Glomerular visceral epithelial cell (primary cell): ENCODE results near the gene E2F1.
"Not testable (repeated sequence)": the region's sequence is repeated elsewhere in the genome, so short reads cannot be mapped to it uniquely, and the experiment has no call there.

Source experiments
- DNase-seq: peaks from one replicate; pipeline ENCODE4 v3.0.0-alpha.2; 2016; ENCODE audit errors: extremely low spot score

E2F1 gene

DNA sequence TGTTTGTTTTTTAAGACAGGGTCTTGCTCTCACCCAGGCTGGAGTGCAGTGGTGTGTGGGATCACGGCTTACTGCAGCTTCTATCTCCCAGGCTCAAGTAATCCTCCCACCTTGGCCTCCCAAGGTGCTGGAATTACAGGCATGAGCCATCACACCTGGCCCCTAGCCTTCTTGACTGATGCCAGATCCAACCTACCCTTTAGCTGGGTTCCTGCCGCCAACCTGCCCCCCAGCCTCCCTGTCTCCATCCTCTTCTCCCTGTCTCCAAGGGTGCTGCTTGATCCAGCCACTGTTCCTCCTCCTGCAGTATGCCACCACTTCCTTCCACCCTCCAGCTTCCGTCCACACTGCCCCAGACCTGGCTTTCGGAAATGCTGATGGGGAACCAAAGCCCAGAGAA is 27.3 kb downstream of the E2F1 start:
- DNase-seq = no peak

DNA sequence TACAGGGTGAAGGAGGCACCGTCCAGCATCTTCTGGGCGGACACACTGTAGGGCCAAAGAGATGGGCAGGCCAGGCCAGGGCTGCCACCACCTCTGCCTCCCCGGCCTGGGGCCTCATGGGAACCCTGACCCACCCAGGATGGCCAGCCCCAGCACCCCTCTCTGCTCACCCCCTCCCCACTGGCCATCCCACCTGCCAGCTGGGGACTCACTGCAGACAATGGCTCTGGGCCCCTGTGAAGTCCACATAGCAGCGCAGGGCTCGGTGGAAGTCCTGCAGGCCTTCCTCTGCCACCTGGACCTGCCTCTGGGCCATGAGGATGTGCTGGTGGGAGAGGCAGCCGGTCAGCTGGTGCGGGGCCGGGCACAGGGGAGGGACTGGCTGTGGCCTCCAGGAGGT is 27.7 kb downstream of the E2F1 start:
- no peak for DNase-seq

DNA sequence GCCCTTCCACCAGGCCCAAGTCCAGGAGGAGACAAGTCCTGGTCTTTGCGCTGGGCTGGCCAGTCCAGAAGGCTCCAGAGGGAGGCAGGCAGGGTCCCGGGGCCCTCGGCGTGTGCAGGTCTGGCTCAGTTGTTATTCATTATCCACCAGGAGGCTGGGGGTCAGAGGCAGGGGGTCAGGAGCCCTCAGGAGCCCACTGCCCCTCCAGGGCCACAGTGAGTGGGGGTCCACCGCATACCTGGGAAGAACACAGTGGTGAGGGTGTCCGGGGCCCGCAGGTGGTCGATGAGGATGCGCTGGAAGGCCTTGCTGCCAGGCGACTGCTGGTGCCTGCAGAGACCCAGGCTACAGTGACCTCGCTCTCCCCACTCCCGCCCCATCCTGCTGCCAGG is 28.5 kb downstream of the E2F1 start:
- DNase-seq = no peak

DNA sequence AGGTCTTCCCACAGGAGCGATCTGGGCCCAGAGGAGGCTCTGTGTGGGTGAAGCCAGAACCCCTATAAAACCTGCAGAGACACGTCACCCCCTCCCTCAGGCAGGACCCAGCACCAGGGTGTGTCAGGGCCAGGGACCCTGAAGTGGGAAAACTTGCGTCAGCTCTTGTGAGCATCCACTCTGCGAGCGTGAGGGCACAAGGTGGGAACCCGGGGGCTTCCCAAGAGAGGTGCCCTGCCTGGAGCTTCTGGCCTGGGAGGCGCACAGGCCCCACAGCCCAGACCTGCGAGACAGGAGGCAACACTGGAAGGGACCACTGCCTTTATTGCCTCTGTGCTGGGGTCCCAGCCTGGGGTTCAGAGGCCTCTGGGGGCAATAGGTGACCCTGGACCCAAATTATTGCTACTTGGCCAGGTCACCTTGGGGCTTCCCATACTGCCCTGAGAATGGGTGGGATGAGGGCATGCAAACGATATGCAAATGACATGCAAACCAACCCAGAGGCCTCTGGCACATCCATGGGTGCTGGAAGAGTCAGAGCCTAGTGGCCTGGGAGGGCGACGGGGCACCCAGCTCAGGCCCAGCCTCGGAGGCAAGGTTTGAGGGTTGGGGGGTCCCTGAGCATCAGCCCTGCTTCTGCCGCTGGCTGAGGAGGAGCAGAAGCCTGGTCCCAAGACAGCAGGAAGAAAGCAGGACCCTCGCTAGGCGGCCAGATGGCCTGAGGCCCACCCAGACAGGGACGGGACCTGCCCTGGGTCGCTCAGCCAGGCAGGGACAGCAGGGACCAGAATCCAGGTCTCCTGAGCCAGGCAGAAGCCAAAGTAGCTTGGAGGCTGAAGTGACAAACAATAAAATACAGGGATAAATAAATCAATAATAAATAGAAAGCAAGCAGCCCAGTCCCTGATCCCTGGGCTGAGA is 29.1 kb downstream of the E2F1 start:
- no peak for DNase-seq

DNA sequence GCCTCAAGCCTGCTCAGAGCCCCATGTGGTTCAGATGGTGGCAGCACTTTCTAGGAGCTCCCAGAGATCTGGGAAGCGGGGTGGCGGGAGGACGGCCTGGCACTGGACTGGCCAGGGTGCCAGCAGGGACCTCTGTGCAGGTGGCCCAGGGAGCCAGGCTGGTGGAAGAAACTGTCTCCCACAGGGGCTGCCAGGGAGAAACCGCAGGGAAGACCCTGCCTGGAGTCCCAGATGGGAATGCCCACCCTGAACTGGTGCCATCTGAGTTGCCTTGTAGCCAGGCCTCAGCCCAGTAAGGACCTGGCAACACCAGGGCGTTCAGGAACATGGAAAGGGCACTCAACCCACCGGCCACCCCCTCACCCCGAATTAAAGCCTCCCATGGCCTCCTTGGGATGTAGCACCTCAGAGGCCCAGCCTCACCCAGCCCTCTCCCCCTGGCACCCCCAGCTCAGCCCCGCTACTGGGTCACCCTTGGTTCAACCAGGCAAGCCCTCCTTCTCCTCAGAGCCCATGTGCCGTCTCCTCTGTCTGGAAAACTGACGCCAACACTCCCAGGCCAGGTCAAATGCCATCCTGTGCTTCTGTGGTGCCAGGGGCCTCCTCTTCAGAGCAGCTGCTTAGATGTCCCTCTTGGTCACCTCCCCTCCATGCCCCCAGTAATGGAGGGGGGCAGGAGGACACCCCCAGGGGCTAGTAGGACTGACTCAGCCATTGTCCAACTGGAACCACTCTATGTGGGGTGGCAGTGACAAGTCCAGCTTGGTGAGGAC is 30.0 kb downstream of the E2F1 start:
- no peak for DNase-seq

DNA sequence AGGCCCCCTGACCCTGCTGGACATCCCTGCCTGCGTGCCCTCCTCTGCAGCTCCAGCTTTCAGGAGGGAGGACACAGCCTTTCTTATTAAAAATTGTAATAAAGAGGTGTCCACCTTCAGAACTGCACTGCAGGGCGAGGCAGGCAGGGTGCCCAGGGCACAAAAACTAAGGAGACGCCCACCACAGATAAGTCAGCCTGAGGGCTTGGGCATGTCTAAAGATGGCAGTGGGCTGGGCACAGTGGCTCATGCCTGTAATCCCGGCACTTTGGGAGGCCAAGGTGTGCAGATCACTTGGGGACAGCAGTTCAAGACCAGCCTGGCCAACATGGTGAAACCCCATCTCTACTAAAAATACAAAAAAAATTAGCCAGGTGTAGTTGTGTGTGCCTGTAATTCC is 31.0 kb downstream of the E2F1 start:
- DNase-seq = no peak

DNA sequence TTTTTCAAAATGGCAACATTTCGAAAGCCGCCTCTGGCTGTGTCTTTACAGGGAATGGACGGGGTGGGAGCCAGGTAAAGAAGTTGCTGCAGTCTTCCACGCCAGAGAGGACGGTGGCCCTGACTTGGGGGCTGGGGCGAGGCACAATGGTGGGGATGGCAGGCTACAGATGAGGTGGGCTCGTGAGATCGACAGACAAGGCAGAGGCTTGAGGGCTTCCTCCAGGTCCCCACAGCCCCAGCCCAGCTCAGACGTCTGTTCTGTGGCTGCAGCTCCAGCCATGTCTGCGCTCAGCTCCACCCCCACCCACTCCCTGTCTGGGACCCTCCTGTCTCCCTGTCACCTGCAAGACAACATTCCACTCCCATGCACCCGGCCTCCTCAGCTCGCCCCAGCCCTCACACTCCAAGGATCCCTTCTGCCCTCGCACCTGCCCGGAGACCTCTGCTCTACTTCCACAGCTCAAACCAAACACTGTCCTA is 31.5 kb downstream of the E2F1 start:
- DNase-seq = no peak

DNA sequence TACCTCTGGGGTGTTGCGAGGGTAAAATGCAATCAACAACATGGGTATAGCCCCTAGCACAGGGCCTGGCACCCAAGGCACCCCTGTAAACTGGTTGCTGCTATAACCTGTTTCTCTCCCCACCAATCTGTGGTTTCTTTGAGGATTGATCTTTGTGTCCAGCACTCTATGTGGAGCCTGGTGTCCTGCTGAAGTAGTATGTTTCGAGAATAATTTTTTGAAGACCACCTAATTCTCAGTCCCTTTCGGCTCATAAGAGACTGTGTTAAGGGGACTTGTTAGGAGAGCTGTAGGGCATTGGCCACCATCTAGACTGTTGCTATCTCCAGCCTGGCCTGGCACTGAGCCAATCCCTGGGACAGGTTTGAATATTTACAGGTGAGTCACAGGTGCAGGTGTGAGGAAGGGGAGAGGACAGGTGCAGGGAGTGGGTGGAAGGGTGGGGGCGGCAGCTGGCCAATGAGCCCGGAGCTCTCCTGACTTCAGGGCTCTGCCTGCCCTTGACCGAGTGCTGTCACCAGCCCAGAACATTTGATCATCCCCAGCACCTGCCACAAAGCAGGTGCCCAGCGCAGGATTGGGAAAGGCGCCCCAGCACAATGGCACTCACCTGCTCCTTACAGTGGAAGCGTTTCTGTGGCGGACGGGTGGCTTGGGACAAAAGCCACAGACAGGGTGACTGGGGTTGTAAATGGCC is 32.1 kb downstream of the E2F1 start:
- no peak for DNase-seq

DNA sequence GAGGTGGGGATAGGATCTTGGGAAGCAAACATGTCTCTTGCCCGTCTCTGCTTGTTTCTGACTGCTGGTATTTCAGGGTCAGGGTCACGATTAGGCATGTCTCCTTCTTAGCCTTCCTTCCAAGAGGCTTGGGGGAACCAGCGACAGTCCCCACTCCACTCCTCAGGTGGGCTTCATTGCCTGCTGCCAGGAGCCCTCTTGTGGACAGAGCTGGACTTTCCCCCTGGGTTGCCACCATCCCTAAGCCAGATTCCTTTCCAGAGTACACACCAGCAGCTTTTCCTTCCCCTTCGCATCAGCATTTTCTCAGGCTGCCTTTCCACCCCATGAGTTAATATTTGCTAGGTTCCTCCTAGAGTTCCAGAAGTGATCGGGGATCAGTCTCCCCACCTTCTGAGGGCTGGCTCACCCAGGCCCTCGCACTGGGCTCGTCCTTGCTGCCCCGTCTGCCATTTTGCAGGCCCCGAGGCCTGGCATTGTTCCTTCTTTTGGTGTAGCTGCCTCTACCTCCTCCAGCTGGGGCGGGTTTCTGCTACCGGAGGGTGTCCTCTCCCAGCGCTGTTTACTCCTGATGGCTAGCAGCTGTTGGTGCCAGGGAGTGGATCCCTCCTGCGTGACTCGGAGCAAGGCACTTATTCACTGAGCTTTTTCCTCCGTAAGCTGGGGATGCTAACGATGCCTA is 32.8 kb downstream of the E2F1 start:
- DNase-seq = peak; percentile 79

DNA sequence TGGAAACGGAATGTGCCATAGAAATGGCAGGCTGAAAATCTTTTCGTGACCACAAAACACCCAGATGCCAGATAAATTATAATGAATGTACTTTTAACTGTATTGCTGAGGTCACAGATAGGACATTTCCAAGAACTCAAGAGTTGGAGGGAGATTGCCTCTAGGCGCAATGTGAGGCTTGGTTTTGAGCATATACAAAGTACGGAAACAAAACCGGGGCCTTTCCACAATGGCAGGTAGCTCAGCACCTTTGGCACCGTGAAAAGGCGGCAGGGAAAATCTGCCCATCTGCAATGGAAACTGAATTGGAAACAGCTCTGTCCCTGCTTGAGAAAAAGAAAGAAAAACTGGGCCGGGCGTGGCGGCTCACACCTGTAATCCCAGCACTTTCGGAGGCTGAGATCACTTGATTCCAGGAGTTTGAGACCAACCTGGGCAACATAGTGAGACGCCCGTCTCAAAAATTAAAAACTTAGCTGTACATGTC is 34.6 kb downstream of the E2F1 start:
- no peak for DNase-seq

DNA sequence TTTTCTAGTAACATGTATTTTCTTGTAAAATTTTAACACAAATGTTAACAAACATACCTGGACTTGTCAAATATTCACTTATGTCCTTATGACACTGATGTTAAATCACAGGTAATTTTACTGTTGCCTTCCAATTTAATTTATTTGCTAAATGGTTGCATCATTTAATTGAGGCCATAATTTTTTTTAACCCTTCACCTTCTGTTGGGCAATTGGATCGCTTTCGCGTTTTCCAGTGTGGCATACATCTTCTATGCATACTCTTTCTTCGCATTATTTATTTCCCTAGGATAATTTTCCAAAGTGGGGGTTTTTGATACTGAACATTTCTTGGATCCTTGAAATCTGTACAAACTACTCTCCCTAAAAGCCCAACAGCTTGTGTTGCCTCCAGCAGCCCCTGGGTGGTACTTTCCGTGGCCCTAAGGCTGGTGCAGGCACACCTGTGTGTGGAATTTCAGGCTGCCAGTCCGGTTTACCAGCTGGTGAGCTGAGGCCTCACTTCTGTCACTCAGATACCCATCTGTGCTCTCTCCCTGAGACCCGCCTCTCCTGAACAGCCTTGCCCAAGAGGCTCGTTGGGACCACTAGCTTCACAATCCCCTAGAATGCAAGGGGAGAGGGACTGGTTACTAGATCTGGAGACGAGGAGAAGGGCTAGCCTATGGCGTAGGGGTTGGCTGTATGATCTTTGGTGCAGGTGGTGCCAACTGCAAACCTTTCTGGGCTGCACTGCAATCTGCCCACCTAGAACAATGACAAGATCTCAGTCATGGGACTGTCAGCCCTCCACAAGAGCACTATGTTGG is 35.2 kb downstream of the E2F1 start:
- DNase-seq = no peak

DNA sequence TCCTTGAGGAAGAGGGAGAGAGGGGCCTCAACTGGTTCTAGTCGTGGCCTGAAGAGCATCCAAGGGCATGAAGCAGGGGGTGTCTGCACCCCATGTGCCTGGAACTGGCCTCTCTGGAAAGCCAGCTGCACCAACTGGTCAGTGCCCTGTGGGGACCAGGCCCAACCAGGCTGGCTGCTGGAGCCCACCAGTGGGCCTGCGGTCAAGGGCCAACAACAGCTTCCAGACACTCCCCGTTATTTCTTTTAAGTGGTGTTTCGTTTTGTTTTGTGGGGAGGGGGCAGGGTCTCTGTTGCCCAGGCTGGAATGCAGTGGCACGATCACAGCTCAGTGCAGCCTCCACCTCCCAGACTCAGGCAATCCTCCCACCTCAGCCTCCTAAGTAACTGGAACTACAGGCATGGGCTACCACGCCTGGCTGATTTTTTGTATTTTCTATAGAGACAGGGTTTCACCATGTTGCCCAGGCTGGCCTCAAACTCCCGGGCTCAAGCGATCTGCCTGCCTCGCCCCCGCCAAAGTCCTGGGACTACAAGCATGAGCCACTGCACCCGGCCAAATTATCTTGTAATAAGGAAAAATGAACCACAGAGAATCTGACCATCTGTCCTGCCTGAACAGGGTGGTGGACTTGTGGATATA is 36.0 kb downstream of the E2F1 start:
- no peak for DNase-seq

DNA sequence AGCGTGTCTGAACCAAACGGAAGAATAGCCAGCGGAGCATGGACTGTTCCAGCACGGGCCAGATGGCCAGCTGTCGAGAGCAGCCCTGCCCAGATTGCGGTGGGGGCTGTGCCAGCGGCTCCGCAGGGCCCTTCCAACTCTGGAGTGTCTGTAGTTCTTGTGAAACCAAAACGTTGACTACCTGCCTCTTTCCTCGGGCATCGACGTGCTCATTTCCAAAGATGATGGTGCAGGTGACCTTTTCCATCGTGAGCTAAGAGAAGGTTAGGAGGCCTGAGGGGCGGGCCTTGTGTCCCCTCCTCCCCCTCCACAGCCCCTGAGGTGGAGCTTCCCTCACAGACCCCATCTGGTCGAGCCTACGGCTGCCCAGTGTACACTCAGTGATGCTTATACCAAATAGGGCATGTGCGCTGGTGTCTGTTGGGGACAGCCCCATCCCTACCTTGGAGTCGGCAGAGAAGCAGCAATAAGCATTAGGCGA is 36.9 kb downstream of the E2F1 start:
- no peak for DNase-seq

DNA sequence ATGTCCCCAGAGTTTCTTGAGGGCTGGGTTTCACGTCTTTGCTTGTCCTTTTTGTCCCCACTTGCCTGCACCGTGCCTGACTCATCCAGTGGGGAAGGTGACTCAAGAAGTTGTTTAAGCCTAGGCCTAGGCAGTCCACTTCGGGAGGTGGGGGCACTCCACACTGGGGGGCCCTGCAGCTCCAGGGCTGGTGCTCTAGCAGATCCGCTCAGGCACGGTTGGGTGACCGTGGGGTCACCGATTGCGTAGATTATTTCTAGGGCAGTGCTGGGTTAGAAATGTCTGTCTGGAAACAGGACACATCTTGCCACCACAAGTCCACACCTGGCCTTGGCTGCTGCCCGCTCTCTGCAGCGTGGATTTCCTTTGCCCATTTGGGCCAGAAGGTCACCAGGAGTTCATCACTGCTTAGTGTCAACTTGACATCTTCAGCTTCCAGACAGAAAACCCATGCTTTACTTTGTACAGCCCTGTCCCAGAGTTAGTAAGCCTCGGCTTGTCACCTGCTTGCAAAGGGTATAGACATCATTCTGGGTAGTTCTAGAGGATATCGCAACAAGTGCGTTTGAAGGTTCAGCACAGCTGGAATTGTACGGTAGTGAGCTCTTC is 37.7 kb downstream of the E2F1 start:
- DNase-seq = peak; percentile 62

DNA sequence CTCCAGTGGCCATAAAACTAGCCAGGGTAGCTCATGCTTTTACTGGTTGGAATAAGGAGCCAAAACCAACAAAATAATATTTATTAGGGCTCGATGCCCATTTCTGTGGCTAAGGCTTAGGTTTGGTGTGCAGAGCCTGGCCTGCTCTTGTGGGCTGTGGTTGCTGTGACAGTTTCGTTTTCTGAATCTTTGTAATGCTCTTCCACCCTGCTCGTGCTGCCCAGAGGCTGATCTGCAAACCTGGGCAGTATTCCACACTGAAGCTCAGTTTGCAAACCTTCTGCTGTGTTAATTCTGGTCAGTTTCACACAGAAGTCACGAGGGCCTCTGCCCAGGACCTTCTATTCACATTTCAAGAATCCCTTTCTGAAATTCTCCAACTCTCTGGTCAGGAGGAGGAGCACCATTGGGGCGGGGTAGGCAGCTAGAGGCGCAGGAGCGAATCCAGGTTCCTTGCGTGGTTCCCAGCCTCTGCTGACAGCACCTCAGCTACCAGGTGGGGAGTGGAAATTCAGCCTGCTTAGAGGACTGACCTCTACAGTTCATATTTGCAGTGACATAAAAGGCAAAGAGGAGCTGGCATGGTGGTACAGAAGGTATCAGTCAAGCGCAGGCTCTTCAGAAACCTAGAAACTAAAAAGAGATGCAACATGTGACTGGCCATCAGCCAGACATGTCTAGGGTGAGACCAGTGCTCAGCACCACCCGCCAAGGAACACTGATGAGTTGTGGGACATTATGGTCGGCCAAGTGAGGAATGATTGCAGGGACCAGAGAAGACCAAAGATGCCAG is 38.4 kb downstream of the E2F1 start:
- peak; percentile 88 for DNase-seq

DNA sequence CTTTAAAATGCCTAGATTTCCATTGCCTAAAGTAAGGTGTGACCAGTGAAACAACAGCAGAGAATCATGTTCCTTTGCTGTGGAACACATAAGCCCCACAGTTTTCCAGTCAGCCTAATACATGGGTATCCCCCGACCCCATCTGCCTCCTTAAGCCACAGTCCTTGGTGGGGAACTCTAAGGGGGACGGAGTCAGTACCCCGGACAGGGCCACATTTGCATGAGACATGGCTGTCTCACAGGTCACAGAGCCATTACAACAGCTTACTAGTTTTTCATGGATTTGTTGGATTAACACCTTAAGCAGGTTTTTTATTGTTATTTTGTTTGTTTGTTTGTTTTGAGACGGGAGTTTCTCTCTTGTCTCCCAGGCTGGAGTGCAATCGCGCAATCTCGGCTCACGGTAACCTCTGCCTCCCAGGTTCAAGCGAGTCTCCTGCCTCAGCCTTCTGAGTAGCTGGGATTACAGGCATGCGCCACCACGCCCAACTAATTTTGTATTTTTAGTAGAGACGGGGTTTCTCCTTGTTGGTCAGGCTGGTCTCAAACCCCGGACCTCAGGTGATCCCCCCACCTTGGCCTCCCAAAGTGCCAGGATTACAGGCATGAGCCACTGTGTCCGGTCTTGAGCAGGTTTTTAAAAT is 39.1 kb downstream of the E2F1 start:
- not testable (repeated sequence) for DNase-seq

DNA sequence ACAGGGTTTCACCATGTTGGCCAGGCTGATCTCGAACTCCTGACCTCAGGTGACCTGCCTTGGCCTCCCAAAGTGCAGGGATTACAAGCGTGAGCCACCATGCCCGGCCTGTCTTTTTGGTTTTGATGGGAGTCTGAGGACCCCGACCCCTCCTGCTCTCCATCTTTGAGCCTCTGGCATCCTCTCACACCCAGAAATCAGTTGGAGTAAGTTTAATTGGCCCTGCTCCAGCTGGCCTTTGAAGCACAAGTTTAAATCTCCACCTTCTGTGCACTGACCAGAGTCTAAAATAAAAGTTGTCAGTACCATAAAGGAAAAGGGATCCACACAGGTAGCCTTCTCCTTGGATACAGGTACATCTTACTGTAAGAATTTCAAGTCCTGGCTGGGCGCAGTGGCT is 40.0 kb downstream of the E2F1 start:
- DNase-seq = no peak

DNA sequence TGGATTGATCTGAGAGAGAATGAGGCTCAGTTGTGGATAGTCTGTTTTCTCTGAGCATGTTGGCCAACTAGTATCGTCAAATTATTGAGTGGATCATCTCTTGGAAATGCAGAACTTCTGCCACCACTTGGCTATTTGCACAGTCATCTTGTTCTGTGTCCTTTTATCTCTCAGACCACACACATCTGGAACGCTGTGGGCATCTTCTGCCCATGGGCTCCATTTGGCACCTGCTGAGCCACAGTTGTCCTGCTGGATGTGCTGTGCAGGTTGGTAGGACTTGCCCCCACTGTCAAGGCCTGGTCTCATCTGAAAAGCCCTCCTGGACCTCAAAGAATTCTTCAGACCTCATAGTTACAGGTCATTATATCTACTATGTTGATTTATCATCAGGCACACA is 40.8 kb downstream of the E2F1 start:
- DNase-seq = no peak

DNA sequence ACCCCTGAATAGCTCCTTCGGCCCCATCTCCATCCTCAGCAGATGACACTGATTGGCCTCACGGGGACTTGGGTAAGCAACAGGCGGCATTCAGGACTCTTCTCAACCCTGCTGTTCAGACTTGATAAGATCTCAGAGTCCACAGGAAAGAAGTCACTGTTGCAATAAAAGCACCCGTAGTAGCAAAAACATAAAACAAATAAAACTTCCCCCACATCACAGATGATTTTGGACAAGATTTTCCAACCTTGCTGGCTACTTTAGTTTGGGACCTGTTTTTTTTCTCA is 41.2 kb downstream of the E2F1 start:
- no peak for DNase-seq
